Raji (cell line): Measurements from ENCODE around the gene ANG.

ENCODE experiments used
- POLR2A ChIP-seq: IDR thresholded peaks from 2 replicates; pipeline ENCODE4 v1.6.1; 2011; ENCODE audit warnings: low read depth, low read length, control low read depth; ENCODE audit not compliant: insufficient read depth

Gene ANG

GRCh38 chr14:20667957-20668356, 20.6 kb upstream of the ANG start:
- peak; percentile 27; the same call in 1 of the 2 replicates for TF ChIP-seq POLR2A

GRCh38 chr14:20668969-20669368, 19.6 kb upstream of the ANG start:
- TF ChIP-seq POLR2A: no peak

- no peak for TF ChIP-seq POLR2A
These were observed 16.8 kb upstream of the ANG start for GRCh38 chr14:20671597-20672283.

GRCh38 chr14:20675669-20676068, 12.9 kb upstream of the ANG start:
- no peak for TF ChIP-seq POLR2A

- TF ChIP-seq POLR2A: no peak
These were observed 12.5 kb upstream of the ANG start for GRCh38 chr14:20676072-20676471.

GRCh38 chr14:20679907-20680306, 8.7 kb upstream of the ANG start:
- TF ChIP-seq POLR2A: no peak

- TF ChIP-seq POLR2A: no peak
These were observed 8.2 kb upstream of the ANG start for GRCh38 chr14:20680363-20680762.

- no peak for TF ChIP-seq POLR2A
These were observed 7.7 kb upstream of the ANG start for GRCh38 chr14:20680843-20681347.

DNA sequence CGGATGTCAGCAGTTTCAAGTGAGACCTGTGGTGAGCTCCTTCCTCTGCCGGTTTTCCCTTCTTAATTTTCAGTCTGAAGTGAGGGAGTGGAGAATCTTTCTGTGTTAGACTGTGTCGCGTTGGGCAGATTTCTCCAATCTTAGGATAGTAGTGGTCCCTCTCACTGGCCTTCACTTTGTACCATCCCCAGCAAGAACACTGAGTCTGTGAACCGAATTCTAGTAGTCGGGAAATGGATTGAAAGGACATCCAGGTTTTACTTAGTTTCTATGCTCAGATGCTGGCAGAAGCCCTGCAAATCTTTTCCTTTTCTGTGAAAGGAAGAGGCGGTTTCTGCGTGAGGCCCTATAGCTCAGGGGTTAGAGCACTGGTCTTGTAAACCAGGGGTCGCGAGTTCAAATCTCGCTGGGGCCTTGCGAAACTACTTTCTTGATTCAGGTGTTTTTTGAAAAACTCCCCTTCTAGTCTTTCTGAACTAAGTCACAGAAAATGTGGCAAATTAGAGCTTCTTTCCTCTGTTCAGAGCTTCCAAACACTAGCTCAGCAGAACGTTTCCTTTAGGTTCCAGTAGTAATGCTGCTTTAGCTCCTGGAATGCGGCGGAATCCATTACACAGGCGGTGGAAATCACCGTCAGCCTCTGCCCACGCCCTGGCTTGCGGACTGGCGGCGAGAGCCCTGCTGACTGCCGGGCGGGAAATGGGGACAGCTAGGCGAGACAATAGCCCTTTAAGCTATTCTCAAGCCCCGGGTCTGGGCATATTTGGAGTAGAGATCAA, 7.0 kb upstream of the ANG start:
- peak; percentile 38 for TF ChIP-seq POLR2A

DNA sequence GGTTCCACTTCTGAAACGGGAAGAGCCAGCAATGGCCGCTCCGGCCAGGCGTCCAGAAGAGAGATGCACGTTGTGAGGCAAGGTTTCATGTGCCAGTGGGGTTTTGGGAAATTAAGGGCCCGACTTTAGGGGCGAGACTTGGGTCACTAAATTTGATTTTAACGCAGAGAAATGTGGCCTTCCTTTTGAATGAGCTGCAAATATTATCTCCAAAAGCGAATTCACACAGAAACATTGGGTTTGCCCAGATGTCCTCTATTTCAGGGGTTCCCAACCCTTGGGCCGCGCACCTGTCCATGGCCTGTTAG, 6.5 kb upstream of the ANG start:
- TF ChIP-seq POLR2A: no peak

DNA sequence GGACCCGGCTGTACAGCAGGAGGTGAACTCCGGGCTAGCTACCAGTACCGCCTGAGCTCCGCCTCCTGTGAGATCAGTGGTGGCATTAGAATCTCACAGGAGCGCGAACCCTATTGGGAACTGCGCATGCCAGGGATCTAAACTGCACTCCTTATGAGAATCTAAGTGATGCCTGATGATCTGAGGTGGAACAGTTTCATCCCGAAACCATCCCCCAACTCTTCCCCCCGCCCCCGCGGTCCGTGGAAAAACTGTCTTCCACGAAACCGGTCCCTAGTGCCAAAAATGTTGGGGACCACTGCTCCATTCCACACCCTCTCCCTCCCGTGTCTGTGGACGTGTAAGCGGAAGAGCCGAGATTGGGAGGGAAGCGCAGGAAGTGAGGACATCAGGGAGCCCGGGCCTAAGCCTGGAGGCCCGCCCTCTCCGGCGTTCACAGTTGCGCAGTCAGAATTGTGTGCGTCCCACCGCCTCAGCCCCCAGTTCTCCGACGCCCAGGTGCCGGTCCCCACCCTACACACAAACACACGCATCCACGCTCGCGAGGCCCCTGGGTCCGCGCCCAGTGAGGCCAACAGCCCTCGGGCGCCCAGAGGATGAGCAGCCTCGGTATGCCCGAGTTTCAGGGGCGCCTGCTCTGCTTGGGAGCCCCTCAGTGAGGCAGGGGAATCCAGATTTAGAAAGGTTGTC, 6.0 kb upstream of the ANG start:
- peak; percentile 79 for TF ChIP-seq POLR2A

- no peak for TF ChIP-seq POLR2A
These were observed 5.3 kb upstream of the ANG start for GRCh38 chr14:20683125-20683890.

DNA sequence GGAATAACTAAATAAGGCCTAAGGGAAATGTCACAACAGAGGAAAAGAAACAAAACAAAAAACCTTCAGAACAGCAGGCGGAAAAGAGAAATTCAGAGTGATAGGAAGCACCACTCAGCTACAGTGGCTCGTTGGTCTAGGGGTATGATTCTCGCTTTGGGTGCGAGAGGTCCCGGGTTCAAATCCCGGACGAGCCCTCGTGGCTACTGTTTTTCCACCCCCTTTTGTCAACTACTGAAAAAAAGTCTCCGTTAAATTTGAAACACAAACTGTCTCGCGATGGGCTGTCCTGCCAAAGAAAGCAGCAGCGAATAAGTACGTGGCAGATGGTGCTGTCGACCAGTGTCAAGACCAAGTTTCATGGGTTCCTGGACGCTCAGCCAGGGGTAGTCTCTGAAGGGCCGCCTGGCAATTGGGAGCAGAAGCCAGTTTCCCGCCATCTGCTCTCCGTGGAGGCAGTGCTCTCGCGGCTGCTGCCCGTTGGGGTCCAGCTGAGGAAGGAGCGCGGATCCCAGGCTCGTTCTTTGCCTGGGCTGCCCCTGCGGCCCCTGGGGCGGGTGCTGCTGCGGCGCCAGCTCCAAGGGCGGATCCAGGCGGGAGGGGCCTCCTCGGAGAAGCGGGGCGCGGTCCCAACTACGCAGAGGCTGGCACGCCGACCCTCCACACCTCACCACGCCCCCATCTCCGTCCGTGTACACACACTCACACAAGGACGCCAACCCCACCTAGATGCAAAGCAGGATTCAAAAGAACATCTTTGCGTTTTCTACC, 4.5 kb upstream of the ANG start, which contains the start of gene RNASE4:
RNASE4 (plus strand) TSS at position 670 of the 771 bp plus-strand sequence. CDS start 14,812 bp downstream, outside the sequence.
- TF ChIP-seq POLR2A: peak; percentile 67
